Measurements from ENCODE around the gene REX1BD.

DNA sequence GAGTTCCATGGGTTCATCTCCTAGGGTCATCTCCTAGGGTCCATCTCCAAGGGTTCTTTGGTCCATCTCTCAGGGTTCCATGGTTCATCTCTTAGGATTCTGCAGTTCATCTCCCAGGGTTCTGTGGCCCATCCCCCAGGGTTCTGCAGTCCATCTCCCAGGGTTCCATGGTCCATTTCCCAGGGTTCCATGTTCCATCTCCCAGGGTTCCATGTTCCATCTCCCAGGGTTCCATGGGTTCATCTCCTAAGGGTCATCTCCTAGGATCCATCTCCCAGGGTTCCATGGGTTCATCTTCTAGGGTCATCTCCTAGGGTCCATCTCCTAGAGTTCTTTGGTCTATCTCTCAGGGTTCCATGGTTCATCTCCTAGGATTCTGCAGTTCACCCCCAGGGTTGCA is 29.0 kb downstream of the REX1BD start:
- TF ChIP-seq, protein P1, sequence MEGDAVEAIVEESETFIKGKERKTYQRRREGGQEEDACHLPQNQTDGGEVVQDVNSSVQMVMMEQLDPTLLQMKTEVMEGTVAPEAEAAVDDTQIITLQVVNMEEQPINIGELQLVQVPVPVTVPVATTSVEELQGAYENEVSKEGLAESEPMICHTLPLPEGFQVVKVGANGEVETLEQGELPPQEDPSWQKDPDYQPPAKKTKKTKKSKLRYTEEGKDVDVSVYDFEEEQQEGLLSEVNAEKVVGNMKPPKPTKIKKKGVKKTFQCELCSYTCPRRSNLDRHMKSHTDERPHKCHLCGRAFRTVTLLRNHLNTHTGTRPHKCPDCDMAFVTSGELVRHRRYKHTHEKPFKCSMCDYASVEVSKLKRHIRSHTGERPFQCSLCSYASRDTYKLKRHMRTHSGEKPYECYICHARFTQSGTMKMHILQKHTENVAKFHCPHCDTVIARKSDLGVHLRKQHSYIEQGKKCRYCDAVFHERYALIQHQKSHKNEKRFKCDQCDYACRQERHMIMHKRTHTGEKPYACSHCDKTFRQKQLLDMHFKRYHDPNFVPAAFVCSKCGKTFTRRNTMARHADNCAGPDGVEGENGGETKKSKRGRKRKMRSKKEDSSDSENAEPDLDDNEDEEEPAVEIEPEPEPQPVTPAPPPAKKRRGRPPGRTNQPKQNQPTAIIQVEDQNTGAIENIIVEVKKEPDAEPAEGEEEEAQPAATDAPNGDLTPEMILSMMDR (IDR thresholded peaks at IDR 0.05) = no peak
- TF ChIP-seq POLR2A (IDR thresholded peaks at IDR 0.05) = no peak

Data from heart left ventricle (tissue), 13 donors.